ENCODE measurements around the gene R3HDML.

Gene R3HDML

DNA sequence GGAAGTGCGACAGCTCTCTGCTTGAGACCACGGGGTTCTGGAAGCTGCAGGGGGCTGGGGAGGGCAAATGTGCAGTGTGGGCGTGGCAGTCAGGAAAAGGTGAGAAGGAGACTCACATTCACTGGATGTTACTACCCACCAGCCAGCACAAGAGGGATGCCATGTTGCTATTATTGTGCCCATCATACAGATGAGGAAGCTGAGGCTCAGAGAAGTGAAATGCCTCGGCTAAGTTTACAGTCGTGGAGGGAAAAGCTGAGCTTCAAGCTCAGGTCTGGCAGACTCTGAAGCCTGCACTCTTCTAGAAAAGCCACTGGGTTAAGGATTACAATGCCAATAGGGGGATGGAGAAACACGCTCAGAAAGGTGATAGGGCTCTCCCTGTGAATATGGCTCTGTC is 53.0 kb downstream of the R3HDML start:
- H3K4me3 ChIP-seq (ENCODE audit: low read length): no peak overlapping the region
- peaks cover 4% of the 10 kb centered on the region for H3K27me3 ChIP-seq (ENCODE audit: control insufficient read depth, insufficient read depth, low read length)
- no peak overlapping the region for H3K9ac ChIP-seq (ENCODE audit: low read length)
- H3K4me1 ChIP-seq (ENCODE audit: control insufficient read depth, insufficient read depth, low read length): no peaks in the 10 kb centered on the region
- no peak overlapping the region for H3K27ac ChIP-seq (ENCODE audit: low read depth, low read length)
- peaks cover 2% of the 10 kb centered on the region for H3K36me3 ChIP-seq (ENCODE audit: control insufficient read depth, insufficient read depth, low read length)

DNA sequence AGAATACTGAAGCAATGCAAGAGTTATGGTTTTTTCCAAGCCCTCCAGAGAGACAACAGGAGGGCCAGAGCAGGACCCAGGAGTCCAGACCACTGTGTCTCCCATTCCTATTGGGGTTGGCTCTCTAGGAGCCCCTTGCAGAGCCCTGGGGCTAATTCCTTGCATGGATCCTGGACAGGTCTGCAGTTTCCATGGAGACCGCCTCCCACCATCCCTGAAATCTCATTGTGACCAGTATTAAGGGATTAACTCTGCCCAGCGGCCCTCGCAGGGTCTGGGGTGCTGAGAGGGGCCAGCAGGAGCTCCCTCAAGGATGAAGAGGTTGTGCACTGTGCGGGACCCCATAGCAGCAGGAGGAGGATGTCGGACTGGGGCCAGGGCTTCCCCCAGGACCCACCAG is 53.4 kb downstream of the R3HDML start:
- no peak overlapping the region for H3K4me3 ChIP-seq (ENCODE audit: low read length)
- H3K36me3 ChIP-seq (ENCODE audit: control insufficient read depth, insufficient read depth, low read length): peaks cover 2% of the 10 kb centered on the region
- H3K27me3 ChIP-seq (ENCODE audit: control insufficient read depth, insufficient read depth, low read length): peaks cover 4% of the 10 kb centered on the region
- no peak overlapping the region for H3K27ac ChIP-seq (ENCODE audit: low read depth, low read length)
- H3K9ac ChIP-seq (ENCODE audit: low read length): no peak overlapping the region
- no peaks in the 10 kb centered on the region for H3K4me1 ChIP-seq (ENCODE audit: control insufficient read depth, insufficient read depth, low read length)

DNA sequence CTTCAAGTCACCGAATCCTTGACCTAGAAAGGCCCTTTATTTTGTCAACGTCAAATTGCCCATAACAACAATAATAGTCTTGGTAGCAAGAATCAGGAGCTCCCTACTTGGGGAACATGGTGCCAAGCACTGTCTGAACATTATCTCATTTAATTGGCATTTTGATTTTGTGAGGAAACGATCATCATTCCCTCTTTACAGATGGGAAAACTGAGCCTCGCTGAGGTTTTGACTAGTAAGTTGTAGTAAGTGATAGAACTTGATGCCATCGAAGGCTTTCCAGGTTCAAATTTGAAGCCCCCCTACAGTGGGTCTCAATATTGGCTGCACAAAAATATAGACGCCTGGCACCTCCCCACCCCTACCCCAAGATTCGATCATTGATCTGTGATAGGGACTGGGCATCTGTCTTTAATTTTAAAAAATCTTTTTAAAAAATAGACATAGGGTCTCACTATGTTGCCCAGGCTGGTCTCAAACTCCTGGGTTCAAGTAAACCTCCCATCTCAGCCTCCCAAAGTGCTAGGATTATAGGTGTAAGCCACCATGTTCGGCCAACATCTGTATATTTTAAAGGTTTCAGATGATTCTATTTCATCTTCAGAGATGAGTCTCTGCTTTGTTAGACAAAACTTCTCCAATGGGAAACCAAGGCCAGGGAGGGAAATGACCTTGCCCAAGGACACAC is 55.4 kb downstream of the R3HDML start:
- peaks cover 4% of the 10 kb centered on the region for H3K27me3 ChIP-seq (ENCODE audit: control insufficient read depth, insufficient read depth, low read length)
- H3K4me1 ChIP-seq (ENCODE audit: control insufficient read depth, insufficient read depth, low read length): no peaks in the 10 kb centered on the region
- H3K4me3 ChIP-seq (ENCODE audit: low read length): no peak overlapping the region
- H3K27ac ChIP-seq (ENCODE audit: low read depth, low read length): no peak overlapping the region
- no peak overlapping the region for H3K9ac ChIP-seq (ENCODE audit: low read length)
- peaks cover 2% of the 10 kb centered on the region for H3K36me3 ChIP-seq (ENCODE audit: control insufficient read depth, insufficient read depth, low read length)

DNA sequence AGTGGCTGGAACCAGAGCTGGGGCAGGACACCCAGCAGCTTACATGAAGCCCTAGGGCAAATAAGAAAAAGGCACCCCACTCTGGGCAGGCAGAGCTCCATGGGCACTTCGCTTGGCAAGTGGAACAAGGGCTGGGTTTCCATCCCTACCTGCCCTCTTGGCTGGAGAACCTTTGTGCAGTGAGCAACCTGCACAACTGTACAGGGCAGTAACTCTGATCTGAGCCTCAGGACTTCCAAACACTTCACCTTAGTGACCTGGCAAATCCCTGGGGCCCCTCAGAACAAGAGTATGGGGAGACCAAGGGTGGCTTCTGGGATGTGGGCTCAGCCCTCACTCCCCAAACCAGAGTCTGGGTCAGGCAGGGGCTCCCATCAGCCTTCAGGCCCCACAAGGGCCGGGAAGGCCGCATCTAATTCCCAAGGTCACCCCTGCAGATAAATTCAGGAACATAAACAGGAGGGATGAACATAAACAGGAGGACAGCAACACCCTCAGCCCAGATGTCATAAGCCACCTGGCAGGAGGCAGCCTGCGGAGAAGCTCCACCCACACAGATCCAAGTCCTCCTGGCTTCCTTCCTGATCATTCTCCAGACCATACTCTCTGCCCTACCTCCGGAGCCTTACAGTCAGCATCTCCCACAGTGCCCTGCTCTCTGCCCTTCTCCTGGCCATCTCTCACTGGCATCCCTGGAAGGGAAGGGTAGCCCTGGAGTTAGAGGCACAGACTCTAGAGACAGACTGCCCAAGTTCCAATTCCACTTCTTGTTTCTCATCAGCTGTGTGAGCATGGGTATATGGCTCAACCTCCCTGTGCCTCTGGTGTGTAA is 56.1 kb downstream of the R3HDML start:
- Histone ChIP-seq H3K4me3 (ENCODE audit: low read length) (no peak overlapping the region), H3K27me3 (ENCODE audit: control insufficient read depth, insufficient read depth, low read length) (peaks cover 4% of the 10 kb centered on the region), H3K4me1 (ENCODE audit: control insufficient read depth, insufficient read depth, low read length) (no peaks in the 10 kb centered on the region), H3K27ac (ENCODE audit: low read depth, low read length) (no peak overlapping the region), H3K9ac (ENCODE audit: low read length) (no peak overlapping the region), H3K36me3 (ENCODE audit: control insufficient read depth, insufficient read depth, low read length) (peaks cover 2% of the 10 kb centered on the region)

DNA sequence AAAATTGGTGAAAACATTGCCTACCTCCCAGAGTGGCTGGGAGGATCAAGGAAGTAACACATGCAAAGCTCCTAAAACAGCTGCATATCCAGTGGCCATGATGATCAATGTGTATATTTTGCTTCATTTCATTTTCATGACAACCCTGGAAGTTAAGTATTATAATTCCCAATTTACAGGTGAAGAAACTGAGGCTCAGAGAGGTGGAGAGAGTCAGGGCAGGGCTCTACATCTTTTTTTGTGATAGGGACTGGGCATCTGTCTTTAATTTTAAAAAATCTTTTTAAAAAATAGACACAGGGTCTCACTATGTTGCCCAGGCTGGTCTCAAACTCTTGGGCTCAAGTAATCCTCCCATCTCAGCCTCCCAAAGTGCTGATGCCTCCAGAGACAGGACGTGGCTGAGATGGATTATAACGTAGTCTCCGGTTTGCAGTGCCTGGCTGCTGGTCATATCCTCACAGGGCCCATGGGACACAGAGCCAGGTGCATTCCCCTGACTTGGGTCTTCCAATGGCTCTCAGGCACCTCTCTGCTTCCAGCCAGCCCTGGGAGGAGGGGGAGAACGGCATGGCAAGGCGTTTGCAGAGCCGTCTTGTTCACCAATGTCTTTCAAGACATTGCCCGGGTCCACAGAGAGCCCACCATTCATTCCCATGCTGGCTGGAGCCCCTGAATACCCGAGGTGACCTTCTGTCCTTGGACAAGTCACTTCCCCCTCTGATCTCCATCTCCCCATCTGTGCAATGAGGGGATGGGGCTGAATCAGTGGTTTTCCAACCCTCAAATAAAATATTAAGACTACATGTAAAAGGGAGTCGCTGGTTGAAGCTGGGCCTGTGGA is 57.0 kb downstream of the R3HDML start:
- Histone ChIP-seq H3K4me3 (ENCODE audit: low read length) (no peak overlapping the region), H3K9ac (ENCODE audit: low read length) (no peak overlapping the region), H3K27ac (ENCODE audit: low read depth, low read length) (no peak overlapping the region), H3K4me1 (ENCODE audit: control insufficient read depth, insufficient read depth, low read length) (no peaks in the 10 kb centered on the region), H3K36me3 (ENCODE audit: control insufficient read depth, insufficient read depth, low read length) (peaks cover 2% of the 10 kb centered on the region), H3K27me3 (ENCODE audit: control insufficient read depth, insufficient read depth, low read length) (peaks cover under 1% of the 10 kb centered on the region)

DNA sequence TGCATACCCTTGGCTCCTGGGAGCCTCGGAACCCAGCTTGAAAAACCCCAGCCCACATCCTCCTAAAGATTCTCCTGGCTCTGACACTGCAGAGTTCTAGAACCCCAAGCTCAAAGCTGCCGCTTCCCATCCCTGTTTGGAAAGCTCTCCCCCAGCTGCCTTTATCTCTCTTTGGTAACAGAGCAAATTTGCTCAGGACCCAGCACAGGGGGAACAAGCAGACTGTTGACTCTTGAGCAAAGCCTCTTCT is 57.5 kb downstream of the R3HDML start:
- Histone ChIP-seq H3K4me3 (ENCODE audit: low read length) (no peak overlapping the region), H3K4me1 (ENCODE audit: control insufficient read depth, insufficient read depth, low read length) (no peaks in the 10 kb centered on the region), H3K27me3 (ENCODE audit: control insufficient read depth, insufficient read depth, low read length) (no peaks in the 10 kb centered on the region), H3K9ac (ENCODE audit: low read length) (no peak overlapping the region), H3K27ac (ENCODE audit: low read depth, low read length) (no peak overlapping the region), H3K36me3 (ENCODE audit: control insufficient read depth, insufficient read depth, low read length) (peaks cover 2% of the 10 kb centered on the region)

DNA sequence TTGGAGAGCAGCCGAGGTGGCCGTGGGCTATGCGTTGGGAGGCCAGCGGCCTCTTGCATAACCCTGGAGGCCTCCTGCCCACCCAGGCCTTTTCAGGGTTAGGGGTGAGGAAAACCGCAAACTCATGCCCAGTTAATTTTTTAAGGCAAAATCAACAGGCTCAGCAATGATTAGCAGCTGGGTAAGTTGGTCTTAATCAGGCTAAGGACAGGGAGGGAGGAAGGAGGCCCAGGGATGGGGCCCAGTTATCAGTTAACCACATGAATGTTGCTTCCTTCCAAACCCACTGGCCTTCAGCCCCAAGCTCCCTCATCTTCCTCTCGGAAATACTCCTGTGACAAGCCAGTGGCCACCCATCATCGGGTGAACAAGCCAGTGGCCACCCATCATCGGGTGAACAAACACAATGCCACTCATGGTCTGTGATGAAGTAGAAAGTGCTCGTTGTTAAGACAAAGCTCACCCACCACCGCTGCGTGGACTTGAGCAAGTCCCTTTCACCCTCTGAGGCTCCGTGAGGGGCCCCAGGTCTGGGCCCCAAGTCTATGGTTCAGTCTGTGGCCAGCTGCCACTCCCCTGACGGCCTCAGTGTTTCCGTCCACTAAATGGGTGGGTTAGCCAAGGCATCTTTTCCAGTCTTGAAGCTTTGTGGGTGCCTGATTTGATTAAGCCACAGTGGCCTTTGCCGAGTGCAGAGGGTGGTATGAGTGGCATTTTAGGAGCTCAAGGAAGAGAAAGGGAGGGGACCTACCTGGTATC is 58.0 kb downstream of the R3HDML start:
- Histone ChIP-seq H3K4me1 (ENCODE audit: control insufficient read depth, insufficient read depth, low read length) (no peaks in the 10 kb centered on the region), H3K4me3 (ENCODE audit: low read length) (no peak overlapping the region), H3K36me3 (ENCODE audit: control insufficient read depth, insufficient read depth, low read length) (peaks cover 2% of the 10 kb centered on the region), H3K27me3 (ENCODE audit: control insufficient read depth, insufficient read depth, low read length) (no peaks in the 10 kb centered on the region), H3K27ac (ENCODE audit: low read depth, low read length) (no peak overlapping the region), H3K9ac (ENCODE audit: low read length) (no peak overlapping the region)

DNA sequence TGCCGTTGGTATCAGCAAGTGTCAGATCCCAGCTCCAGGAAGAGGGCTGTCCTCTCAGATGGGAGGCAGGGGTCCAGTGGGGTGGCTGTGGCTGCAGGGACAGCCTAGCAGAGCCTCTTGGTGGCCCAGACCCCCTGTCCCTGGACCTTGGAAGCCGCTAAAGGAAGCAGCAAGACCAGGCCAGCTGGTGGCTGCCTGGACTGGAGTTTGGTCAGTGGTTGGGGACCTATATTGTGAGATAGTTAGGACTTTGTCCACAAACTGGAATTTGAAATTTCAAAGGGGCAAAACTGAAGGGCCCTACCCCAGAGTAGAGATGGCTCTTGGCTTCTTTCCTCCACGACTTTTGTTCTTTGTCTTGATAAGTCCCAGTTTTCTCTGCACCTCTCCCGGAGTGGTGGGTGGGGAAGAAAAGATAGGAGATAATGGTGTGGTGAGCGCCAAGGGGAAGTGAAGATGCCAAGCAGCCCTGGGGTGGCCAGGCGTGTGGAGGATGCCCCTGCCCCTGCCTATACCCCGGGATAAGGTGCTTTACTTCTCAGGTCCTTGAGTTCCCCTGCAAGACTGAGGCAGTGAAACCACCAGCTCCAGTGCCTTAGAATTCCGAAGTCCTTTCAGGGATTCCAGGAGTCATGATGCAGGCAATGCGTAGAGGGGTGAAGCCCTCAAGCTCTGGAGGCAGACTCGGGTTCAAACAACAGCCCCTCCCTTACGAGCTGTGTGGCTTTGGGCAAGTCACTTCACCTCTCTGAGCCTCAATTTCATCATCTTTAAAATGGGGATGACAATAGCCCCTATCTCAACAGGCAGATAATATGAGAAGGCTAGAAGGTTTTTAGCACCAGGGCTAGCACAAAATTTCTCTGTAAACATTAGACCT is 58.9 kb downstream of the R3HDML start:
- Histone ChIP-seq H3K27ac (ENCODE audit: low read depth, low read length) (no peak overlapping the region), H3K4me3 (ENCODE audit: low read length) (no peak overlapping the region), H3K27me3 (ENCODE audit: control insufficient read depth, insufficient read depth, low read length) (no peaks in the 10 kb centered on the region), H3K4me1 (ENCODE audit: control insufficient read depth, insufficient read depth, low read length) (no peaks in the 10 kb centered on the region), H3K36me3 (ENCODE audit: control insufficient read depth, insufficient read depth, low read length) (no peaks in the 10 kb centered on the region), H3K9ac (ENCODE audit: low read length) (no peak overlapping the region)

DNA sequence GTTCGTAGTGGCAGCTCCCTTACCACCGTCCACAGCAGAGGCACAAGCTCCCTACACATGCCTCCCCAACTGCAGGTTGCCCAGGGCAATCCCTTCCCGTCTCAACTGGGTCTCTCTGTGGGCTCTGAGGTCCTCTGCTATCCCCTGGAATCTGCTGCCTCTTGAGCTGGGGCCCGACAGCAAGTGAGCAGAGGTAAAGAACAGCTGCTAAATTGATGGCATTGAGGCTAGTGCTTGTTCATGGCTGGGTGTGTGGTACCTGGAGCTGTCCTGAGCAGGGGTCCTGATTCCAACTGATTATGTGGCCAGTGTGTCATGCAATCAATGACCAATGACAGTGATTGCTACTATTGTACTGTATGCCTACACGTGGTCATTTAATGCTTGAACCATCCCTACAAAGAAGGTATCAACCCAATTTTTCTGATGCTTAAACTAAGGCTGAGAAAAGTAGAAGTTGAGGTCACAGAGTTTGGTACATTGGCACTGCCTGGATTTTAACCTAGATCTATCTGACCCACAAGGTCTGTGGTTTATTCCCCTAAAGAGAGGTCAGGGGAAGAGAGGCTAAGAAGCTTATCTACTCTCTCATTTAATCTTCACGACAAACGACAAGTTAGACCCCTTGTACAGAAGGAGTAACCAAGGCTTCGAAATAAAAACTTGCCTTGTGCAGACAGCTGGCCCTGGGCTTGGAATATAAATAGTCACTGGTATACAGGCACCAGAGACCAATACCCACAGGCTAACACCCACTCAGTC is 59.7 kb downstream of the R3HDML start:
- H3K27me3 ChIP-seq (ENCODE audit: control insufficient read depth, insufficient read depth, low read length): no peaks in the 10 kb centered on the region
- no peaks in the 10 kb centered on the region for H3K4me1 ChIP-seq (ENCODE audit: control insufficient read depth, insufficient read depth, low read length)
- no peak overlapping the region for H3K9ac ChIP-seq (ENCODE audit: low read length)
- no peaks in the 10 kb centered on the region for H3K36me3 ChIP-seq (ENCODE audit: control insufficient read depth, insufficient read depth, low read length)
- no peak overlapping the region for H3K4me3 ChIP-seq (ENCODE audit: low read length)
- H3K27ac ChIP-seq (ENCODE audit: low read depth, low read length): no peak overlapping the region

DNA sequence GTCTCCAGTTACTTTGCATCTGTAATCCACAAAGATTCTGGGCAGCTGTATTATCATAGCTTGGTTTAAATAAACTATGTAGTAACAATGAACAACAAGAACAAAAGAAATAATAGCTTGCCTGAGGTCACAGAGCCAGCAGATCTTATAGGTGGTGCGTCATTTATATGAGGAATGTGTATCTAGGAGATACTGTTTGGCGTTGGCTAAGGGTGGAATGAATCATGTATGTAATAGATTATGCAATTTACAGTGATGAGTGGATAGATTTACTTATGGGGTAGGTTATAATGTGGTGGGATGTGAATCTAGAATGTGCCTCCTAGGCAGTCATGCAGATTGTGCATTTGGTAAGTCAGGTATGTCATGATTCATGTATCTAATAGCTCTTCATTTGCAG is 61.5 kb downstream of the R3HDML start:
- no peaks in the 10 kb centered on the region for H3K36me3 ChIP-seq (ENCODE audit: control insufficient read depth, insufficient read depth, low read length)
- no peaks in the 10 kb centered on the region for H3K4me1 ChIP-seq (ENCODE audit: control insufficient read depth, insufficient read depth, low read length)
- no peak overlapping the region for H3K27ac ChIP-seq (ENCODE audit: low read depth, low read length)
- no peaks in the 10 kb centered on the region for H3K27me3 ChIP-seq (ENCODE audit: control insufficient read depth, insufficient read depth, low read length)
- H3K4me3 ChIP-seq (ENCODE audit: low read length): no peak overlapping the region
- H3K9ac ChIP-seq (ENCODE audit: low read length): no peak overlapping the region

DNA sequence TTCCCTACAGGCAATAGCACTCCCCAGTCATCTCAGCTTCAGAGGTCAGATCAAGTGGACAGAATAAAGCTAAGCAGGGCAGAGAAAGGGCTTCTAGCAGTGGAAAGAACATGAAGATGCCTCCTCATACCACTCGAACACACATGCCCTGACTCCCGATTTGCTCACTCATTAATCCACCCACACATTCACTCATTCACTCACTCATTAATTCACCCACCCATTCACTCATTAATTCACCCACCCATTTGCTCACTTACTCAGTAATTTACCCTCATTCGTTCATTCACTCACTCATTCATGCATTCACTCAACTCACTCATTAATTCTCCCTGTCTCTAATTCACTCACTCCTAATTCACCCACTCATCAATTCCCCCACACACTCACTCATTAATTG is 62.6 kb downstream of the R3HDML start:
- Histone ChIP-seq H3K36me3 (ENCODE audit: control insufficient read depth, insufficient read depth, low read length) (no peaks in the 10 kb centered on the region), H3K27ac (ENCODE audit: low read depth, low read length) (no peak overlapping the region), H3K4me1 (ENCODE audit: control insufficient read depth, insufficient read depth, low read length) (no peaks in the 10 kb centered on the region), H3K4me3 (ENCODE audit: low read length) (no peak overlapping the region), H3K9ac (ENCODE audit: low read length) (no peak overlapping the region), H3K27me3 (ENCODE audit: control insufficient read depth, insufficient read depth, low read length) (no peaks in the 10 kb centered on the region)
